ENCODE results near the gene PLEKHG2.

PLEKHG2 gene

GRCh38 chr19:39385629-39386411 lies 26.6 kb upstream of the PLEKHG2 start:
- no peak for DNase-seq

GRCh38 chr19:39386557-39386956 lies 25.9 kb upstream of the PLEKHG2 start:
- DNase-seq: no peak

- DNase-seq: no peak
These were observed 23.8 kb upstream of the PLEKHG2 start for GRCh38 chr19:39388657-39389056.

GRCh38 chr19:39389631-39390414 lies 22.6 kb upstream of the PLEKHG2 start:
- no peak for DNase-seq

DNA sequence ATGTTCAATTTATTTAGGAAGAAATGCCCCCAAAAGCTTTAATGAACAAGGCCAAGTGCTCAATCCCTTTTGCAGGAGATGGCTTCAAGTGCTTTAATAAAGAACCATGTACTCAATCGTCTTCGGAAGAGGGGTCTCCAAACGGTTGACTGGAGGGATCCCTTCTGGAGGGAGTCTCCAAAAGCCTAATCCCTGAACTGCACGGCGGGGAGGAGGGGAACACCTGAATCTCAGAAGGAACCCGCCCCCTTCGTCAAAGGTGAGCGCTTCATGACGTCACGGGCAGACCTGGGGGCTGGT lies 22.1 kb upstream of the PLEKHG2 start:
- DNase-seq: no peak

- DNase-seq: peak; percentile 78
These were observed 21.6 kb upstream of the PLEKHG2 start, which contains the start of the genes MED29 and PAF1 for GRCh38 chr19:39390751-39391437. Gene MED29, plus strand, starts transcription at chr19:39391378. Its CDS starts 45 bp downstream, at chr19:39391423. Gene PAF1, minus strand, starts transcription at chr19:39391106. Its CDS starts 242 bp downstream, at chr19:39390864.

GRCh38 chr19:39397360-39398296 lies 14.8 kb upstream of the PLEKHG2 start:
- DNase-seq: peak; percentile 83

DNA sequence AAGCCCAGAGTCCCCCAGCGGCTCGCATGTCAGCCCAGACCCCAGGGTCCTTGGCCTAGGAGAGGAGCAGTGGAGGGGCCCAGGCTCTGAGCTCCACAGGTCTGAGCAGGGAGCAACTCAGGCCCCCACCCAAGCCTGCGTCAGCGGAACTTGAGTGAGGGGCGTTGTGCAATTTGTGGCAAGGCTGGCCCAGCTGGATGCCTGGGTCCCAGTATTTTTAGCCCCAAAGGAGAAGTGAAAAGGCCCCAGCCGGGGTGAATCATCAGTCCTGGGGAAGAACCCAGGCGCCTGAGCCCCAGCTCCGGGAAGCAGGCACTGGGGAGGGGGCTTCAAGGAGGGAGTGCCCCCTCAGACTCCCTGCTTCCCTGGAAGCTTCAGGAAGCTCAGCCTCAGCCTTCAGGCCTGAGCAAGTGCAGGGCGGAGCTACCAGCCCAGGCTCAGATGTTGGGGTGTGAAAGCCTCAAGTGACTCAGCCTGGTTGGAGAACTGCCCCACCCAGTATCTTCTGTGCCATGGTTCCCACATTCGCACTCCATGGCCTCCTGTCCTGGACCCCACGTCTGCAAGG lies 14.1 kb upstream of the PLEKHG2 start:
- no peak for DNase-seq

GRCh38 chr19:39399668-39400050 lies 12.8 kb upstream of the PLEKHG2 start:
- no peak for DNase-seq

DNA sequence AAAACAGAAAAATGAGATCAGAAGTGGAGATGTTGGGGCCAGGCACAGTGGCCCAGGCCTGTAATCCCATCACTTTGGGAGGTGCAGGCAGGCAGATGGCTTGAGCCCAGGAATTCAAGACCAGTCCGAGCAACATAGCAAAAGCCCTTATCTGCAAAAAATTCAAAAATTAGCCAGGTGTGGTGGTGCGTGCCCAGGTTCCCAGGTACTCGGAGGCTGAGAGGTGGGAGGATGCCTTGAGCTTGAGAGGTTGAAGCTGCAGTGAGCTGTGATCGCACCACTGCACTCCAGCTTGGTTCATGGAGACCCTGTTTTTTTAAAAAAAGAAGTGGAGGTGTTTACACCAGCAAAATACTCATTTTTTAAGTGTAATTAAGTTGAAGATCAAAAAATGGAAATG lies 12.4 kb upstream of the PLEKHG2 start:
- no peak for DNase-seq

DNA sequence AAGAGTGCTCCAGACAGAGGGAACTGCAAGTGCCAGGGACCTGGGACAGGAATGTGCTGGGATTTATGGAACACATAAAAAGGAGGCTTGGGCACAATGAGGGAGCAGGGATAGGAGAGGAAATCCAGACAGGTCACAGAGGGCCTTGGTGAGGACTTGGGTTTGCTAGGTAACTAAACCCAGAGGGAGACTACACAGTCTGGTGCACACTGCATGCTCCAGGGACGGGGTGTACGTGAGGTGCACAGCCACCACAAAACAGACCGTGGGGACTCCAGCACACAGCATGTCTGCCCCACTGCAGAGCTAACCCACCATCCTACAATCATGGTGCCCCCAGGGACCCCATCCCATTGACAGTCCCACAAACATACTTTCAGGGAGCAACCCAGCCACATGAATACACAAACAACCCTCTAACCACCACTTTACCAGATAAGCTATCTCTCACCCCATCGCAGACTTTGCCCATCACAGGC lies 11.4 kb upstream of the PLEKHG2 start:
- no peak for DNase-seq

GRCh38 chr19:39401549-39402345 lies 10.7 kb upstream of the PLEKHG2 start:
- peak; percentile 56 for DNase-seq

- peak; percentile 81 for DNase-seq
These were observed 9.8 kb upstream of the PLEKHG2 start for GRCh38 chr19:39402346-39403300.

DNA sequence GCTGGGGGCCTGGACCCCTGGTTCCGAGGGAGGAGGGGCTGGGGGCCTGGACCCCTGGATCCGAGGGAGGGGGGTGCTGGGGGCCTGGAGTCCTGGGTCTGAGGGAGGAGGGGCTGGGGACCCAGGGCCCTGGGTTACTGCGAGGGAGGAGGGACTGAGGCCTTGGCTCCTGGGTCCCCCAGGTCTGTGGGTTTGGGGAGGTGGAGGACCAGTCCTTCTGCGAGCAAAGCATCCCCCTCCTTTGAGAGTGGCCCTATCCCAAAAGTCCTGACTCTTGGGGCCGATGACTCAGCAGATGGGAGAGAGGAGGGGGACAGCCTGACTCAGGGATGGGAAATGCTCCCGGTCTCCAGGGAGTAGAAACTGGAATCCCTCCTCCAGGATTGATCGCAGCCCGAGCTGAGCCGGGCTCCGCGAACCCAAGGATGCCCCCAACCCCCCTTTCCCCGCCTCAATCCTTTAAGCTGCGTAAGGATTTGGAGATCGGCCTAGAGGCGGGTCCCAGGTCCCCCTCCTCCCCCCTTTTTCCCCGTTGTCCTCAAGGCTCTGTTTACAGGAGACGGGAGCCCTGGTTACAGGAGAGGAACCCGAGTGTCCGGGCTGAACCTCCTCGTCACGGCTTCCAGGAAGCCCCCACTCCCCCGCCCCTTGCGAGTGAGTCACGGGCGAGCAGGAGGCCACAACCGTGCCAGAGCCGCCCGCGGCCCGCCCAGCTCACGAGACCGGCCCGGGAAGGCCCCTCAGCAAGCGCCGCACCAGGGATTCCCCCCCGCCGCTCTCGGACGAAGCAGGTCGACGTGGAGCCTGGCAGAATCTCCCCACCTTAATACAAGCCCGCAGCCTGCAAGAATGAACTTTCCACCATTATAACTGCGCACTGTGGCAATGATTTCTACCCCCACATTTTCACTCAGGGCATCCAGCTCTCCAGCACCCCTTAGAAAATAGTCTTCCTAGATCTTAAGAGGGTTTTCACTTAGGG lies 8.8 kb upstream of the PLEKHG2 start:
- peak; percentile 99 for DNase-seq

DNA sequence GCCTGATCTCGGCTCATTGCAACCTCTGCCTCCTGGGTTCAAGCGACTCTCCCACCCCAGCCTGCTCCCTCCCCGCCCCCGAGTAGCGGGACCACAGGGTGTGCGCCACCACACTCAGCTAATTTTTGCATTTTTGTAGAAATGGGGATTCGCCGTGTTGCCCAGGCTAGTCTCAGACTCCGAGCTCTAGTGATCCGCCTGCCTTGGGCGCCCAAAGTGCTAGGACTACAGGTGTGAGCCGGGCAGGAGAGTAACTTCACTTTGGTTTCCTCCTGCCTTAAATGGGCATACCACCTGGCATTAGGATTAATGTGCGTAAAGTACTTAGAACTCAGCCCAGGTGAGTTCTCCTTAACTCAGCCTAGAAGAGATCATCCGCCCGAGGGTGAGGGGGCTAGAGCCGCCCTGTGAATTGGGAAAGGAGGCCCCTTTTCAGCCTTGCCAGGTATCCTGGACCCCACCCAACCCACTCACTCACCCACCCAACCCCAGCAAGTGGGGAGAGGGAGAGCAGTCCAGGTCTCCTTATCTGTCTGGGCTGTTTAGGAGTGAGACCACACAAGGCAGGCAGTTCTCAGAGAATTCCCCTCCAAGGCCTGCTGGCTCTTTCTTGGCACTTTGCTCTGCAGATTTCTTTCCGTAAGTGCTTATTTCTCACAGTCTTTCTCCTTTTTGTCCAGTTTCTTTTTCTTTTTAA lies 7.1 kb upstream of the PLEKHG2 start:
- no peak for DNase-seq

GRCh38 chr19:39405958-39406655 lies 6.4 kb upstream of the PLEKHG2 start:
- DNase-seq: peak; percentile 76

Data from activated gamma-delta T cell (primary cell).